Fibroblast of lung (primary cell): ENCODE data around the gene VWA8. TPM values are rescaled to one million over a fixed set of nuclear protein-coding genes. Genes with fewer than 3 reads are reported as not detected.
"Not testable (repeated sequence)": the region's sequence is repeated elsewhere in the genome, so short reads cannot be mapped to it uniquely, and the experiment has no call there.

Source experiments
- DNase-seq, 2 donors: peaks; one replicate each; pipeline versions ENCODE4 v3.0.0 to v3.0.0-alpha.2; 2010; ENCODE audit warnings: low read depth in 2 of 2
- H2AFZ ChIP-seq: 2 replicates; pipeline ENCODE4 v1.5.1; 2012; ENCODE audit warnings: low read length, control low read depth, inconsistent platforms
- H3K27ac ChIP-seq: 2 replicates; pipeline ENCODE4 v1.5.1; 2011; ENCODE audit warnings: low read length, control low read depth; ENCODE audit not compliant: insufficient read depth
- H3K27me3 ChIP-seq: 2 replicates; pipeline ENCODE4 v1.5.1; 2011; ENCODE audit warnings: mild to moderate bottlenecking, low read length; ENCODE audit not compliant: control insufficient read depth, insufficient read depth
- H3K36me3 ChIP-seq: 2 replicates; pipeline ENCODE4 v1.5.1; 2011; ENCODE audit warnings: low read length; ENCODE audit not compliant: control insufficient read depth, insufficient read depth
- H3K4me1 ChIP-seq: 2 replicates; pipeline ENCODE4 v1.5.1; 2011; ENCODE audit warnings: low read length; ENCODE audit not compliant: control insufficient read depth, insufficient read depth; ENCODE audit errors: extremely low read depth
- H3K4me2 ChIP-seq: 2 replicates; pipeline ENCODE4 v1.5.1; 2011; ENCODE audit warnings: low read length, control low read depth; ENCODE audit not compliant: insufficient read depth; ENCODE audit errors: extremely low read depth
- H3K4me3 ChIP-seq, 4 experiments: fragments of 200-600 bp in 1 of 4; sonication (generic) in 1 of 4; replicated peaks in 1 of 4; 2 replicates each; pipeline ENCODE4 v1.5.1; 2011 to 2016; ENCODE audit warnings: low read length in 4 of 4, low read depth in 3 of 4, mild to moderate bottlenecking in 3 of 4, control low read depth in 2 of 4, inconsistent platforms in 1 of 4, mixed read lengths in 1 of 4; ENCODE audit not compliant: insufficient read depth in 1 of 4; ENCODE audit errors: control extremely low read depth in 1 of 4
- H3K79me2 ChIP-seq: 2 replicates; pipeline ENCODE4 v1.5.1; 2012; ENCODE audit warnings: mild to moderate bottlenecking, low read length, inconsistent platforms; ENCODE audit not compliant: control insufficient read depth, insufficient read depth
- H3K9ac ChIP-seq: 2 replicates; pipeline ENCODE4 v1.5.1; 2011; ENCODE audit warnings: mild to moderate bottlenecking, low read length, control low read depth; ENCODE audit not compliant: insufficient read depth
- H3K9me3 ChIP-seq: 2 replicates; pipeline ENCODE4 v1.5.1; 2012; ENCODE audit warnings: low read depth, low read length; ENCODE audit not compliant: control insufficient read depth, insufficient read depth
- H4K20me1 ChIP-seq: 2 replicates; pipeline ENCODE4 v1.5.1; 2011; ENCODE audit warnings: low read length; ENCODE audit not compliant: control insufficient read depth, insufficient read depth; ENCODE audit errors: extremely low read depth
- CTCF ChIP-seq, 2 donors: IDR thresholded peaks in 1 of 2; conservative IDR thresholded peaks in 1 of 2; 1 replicate in 1 of 2; 2 replicates in 1 of 2; pipeline ENCODE4 v1.5.1; 2011 to 2012; ENCODE audit warnings: low read length in 2 of 2, control low read depth in 1 of 2, inconsistent platforms in 1 of 2, low read depth in 1 of 2, mild to moderate bottlenecking in 1 of 2
- EZH2 ChIP-seq: IDR thresholded peaks from 2 replicates; pipeline ENCODE4 v1.5.1; 2012; ENCODE audit warnings: low read length, control low read depth, mild to moderate bottlenecking; ENCODE audit errors: missing control alignments
- polyA plus RNA-seq, 2 donors: library from polyadenylated mRNA; depleted of rRNA in 1 of 2; stranded (reverse) in 1 of 2; unstranded in 1 of 2; fragments of >200 nt; gene quantifications; 2 replicates each; pipeline ENCODE4 v1.2.1, GENCODE V29; 2011 to 2012; ENCODE audit warnings: missing spikeins in 1 of 2
- total RNA-seq: library from RNA; depleted of rRNA; stranded (reverse); fragments of >200 nt; gene quantifications from 2 replicates; pipeline ENCODE4 v1.2.1, GENCODE V29; 2014

VWA8 gene
- total and polyA plus RNA-seq, 2 donors (not counting 1 experiment from before 2014, with no cell fraction given): 12.6 to 29.9 TPM

- TF ChIP-seq EZH2 (no peak), CTCF (conservative IDR thresholded peaks at IDR 0.05 in 1 of 2, IDR thresholded peaks at IDR 0.05 in 1 of 2; ENCODE audit: low read depth in 1 of 2, low read length in 2 of 2) (no peak)
- no peak overlapping the region for H3K4me3 ChIP-seq
- H3K9me3 ChIP-seq: no peaks in the 10 kb centered on the region
- no peak for DNase-seq
- no peak overlapping the region for H3K4me2 ChIP-seq
- H4K20me1 ChIP-seq: no peaks in the 10 kb centered on the region
- H3K27me3 ChIP-seq: no peaks in the 10 kb centered on the region
- H2AFZ ChIP-seq: no peak overlapping the region
- H3K9ac ChIP-seq: no peak overlapping the region
- H3K79me2 ChIP-seq: no peaks in the 10 kb centered on the region
- no peaks in the 10 kb centered on the region for H3K36me3 ChIP-seq
- no peaks in the 10 kb centered on the region for H3K4me1 ChIP-seq
- H3K27ac ChIP-seq: no peak overlapping the region
Measured at GRCh38 chr13:41809962-41810361, 150.9 kb downstream of the VWA8 start.

- not testable (repeated sequence) for H3K4me3 ChIP-seq, H3K27me3 ChIP-seq, H3K4me2 ChIP-seq, H3K9me3 ChIP-seq, H3K9ac ChIP-seq, H3K4me1 ChIP-seq, H3K27ac ChIP-seq, H3K36me3 ChIP-seq, H3K79me2 ChIP-seq, H4K20me1 ChIP-seq, H2AFZ ChIP-seq
- peak in 1 of 2 donors; percentile 38 for DNase-seq
Measured at GRCh38 chr13:41803445-41803735, 157.5 kb downstream of the VWA8 start.

GRCh38 chr13:41802684-41803444 is 158.0 kb downstream of the VWA8 start:
- no peak overlapping the region for H3K4me3 ChIP-seq
- TF ChIP-seq EZH2 (no peak), CTCF (conservative IDR thresholded peaks at IDR 0.05 in 1 of 2, IDR thresholded peaks at IDR 0.05 in 1 of 2; ENCODE audit: low read depth in 1 of 2, low read length in 2 of 2) (no peak)
- no peak overlapping the region for H3K9ac ChIP-seq
- H3K9me3 ChIP-seq: no peaks in the 10 kb centered on the region
- no peaks in the 10 kb centered on the region for H4K20me1 ChIP-seq
- no peak overlapping the region for H2AFZ ChIP-seq
- H3K36me3 ChIP-seq: no peaks in the 10 kb centered on the region
- H3K79me2 ChIP-seq: no peaks in the 10 kb centered on the region
- peak; percentile 44 to 89 for DNase-seq
- H3K27me3 ChIP-seq: no peaks in the 10 kb centered on the region
- no peak overlapping the region for H3K27ac ChIP-seq
- no peaks in the 10 kb centered on the region for H3K4me1 ChIP-seq
- no peak overlapping the region for H3K4me2 ChIP-seq
